H1 (cell line): ENCODE data around the gene GRIK2. TPM values are rescaled to one million over a fixed set of nuclear protein-coding genes. Genes with fewer than 3 reads are reported as not detected.
A peak's percentile ranks its signal among the peaks of the same experiment; 100 is the strongest.

Experiments used
- CTCF ChIA-PET: fragments of 300-600 bp; sonication (Branson Sonifier 250); formaldehyde crosslinking; loops from one replicate; lab custom pipeline; 2021; ENCODE audit not compliant: partially characterized antibody; lab: Charles Lee
- POLR2A ChIA-PET: fragments of 300-600 bp; sonication (Branson Sonifier 250); formaldehyde crosslinking; loops from one replicate; lab custom pipeline; 2021; ENCODE audit warnings: inconsistent platforms; ENCODE audit not compliant: partially characterized antibody; lab: Charles Lee
- DNase-seq, 2 experiments: peaks; one replicate each; pipeline versions ENCODE4 v3.0.0 to v3.0.0-alpha.2; 2010 to 2022; ENCODE audit warnings: low spot score in 2 of 2, low read depth in 1 of 2, mixed read lengths in 1 of 2
- FAIRE-seq: peaks from 2 replicates; lab custom pipeline; 2011; peaks lifted over from hg19 to GRCh38; lab: Jason Lieb, UNC
- H2AFZ ChIP-seq: 2 replicates; pipeline ENCODE4 v1.8.1; 2012; ENCODE audit warnings: low read length, inconsistent platforms
- H2AK5ac ChIP-seq: 2 replicates; pipeline ENCODE4 v1.6.1; 2013; ENCODE audit warnings: low read depth, low read length
- H2BK120ac ChIP-seq: replicated peaks from 2 replicates; pipeline ENCODE3; 2013; ENCODE audit warnings: low read depth, low read length, inconsistent platforms
- H2BK12ac ChIP-seq: 2 replicates; pipeline ENCODE4 v1.6.1; 2013; ENCODE audit warnings: low read depth, low read length
- H2BK15ac ChIP-seq: 2 replicates; pipeline ENCODE4 v1.6.1; 2013; ENCODE audit warnings: low read length
- H2BK20ac ChIP-seq: 2 replicates; pipeline ENCODE4 v1.6.1; 2013; ENCODE audit warnings: low read length
- H2BK5ac ChIP-seq: 2 replicates; pipeline ENCODE4 v1.6.1; 2013; ENCODE audit warnings: low read depth, low read length
- H3K14ac ChIP-seq: 2 replicates; pipeline ENCODE4 v1.6.1; 2013; ENCODE audit warnings: inconsistent platforms; ENCODE audit not compliant: insufficient read length
- H3K18ac ChIP-seq: 2 replicates; pipeline ENCODE4 v1.6.1; 2013; ENCODE audit warnings: low read length; ENCODE audit errors: extremely low read depth
- H3K23ac ChIP-seq: 2 replicates; pipeline ENCODE4 v1.6.1; 2013; ENCODE audit warnings: inconsistent platforms; ENCODE audit not compliant: insufficient read length
- H3K23me2 ChIP-seq: 2 replicates; pipeline ENCODE4 v1.6.1; 2013; ENCODE audit warnings: low read depth, low read length
- H3K27ac ChIP-seq: 2 replicates; pipeline ENCODE4 v1.6.1; 2011; ENCODE audit warnings: low read depth, low read length, inconsistent platforms
- H3K27me3 ChIP-seq, 4 experiments: replicated peaks in 1 of 4; 1 replicate in 1 of 4; 2 replicates in 3 of 4; pipeline versions ENCODE4 v1.6.1 to v1.8.1; 2011 to 2013; ENCODE audit warnings: low read length in 3 of 4, mild to moderate bottlenecking in 3 of 4, inconsistent platforms in 2 of 4, mixed read lengths in 2 of 4, moderate library complexity in 1 of 4; ENCODE audit not compliant: control insufficient read depth in 3 of 4, insufficient read depth in 3 of 4; ENCODE audit errors: extremely low read depth in 1 of 4
- H3K36me3 ChIP-seq, 4 experiments: 2 replicates each; pipeline versions ENCODE4 v1.6.1 to v1.8.1; 2011 to 2013; ENCODE audit warnings: mild to moderate bottlenecking in 4 of 4, low read length in 3 of 4, moderate library complexity in 2 of 4, control low read depth in 1 of 4, inconsistent platforms in 1 of 4; ENCODE audit not compliant: insufficient read depth in 4 of 4, control insufficient read depth in 2 of 4
- H3K4ac ChIP-seq: replicated peaks from 2 replicates; pipeline ENCODE3; 2013; ENCODE audit warnings: low read length, low read depth, mixed read lengths, inconsistent platforms; ENCODE audit not compliant: insufficient read length
- H3K4me1 ChIP-seq, 4 experiments: replicated peaks in 1 of 4; 1 replicate in 1 of 4; 2 replicates in 3 of 4; pipeline versions ENCODE4 v1.6.1 to v1.8.1; 2011 to 2013; ENCODE audit warnings: low read length in 3 of 4, inconsistent platforms in 2 of 4, mixed read lengths in 1 of 4; ENCODE audit not compliant: insufficient read depth in 4 of 4, control insufficient read depth in 3 of 4
- H3K4me2 ChIP-seq, 2 experiments: 2 replicates each; pipeline versions ENCODE4 v1.6.1 to v1.8.1; 2011 to 2013; ENCODE audit warnings: low read depth in 2 of 2, low read length in 2 of 2, control low read depth in 1 of 2, inconsistent platforms in 1 of 2, mild to moderate bottlenecking in 1 of 2; ENCODE audit not compliant: insufficient read depth in 1 of 2
- H3K4me3 ChIP-seq, 4 experiments: fragments of 200-600, 300-600 bp in 1 of 4; sonication (generic), shearing (Covaris generic), sonication (Bioruptor Twin) in 1 of 4; 2 replicates each; pipeline versions ENCODE4 v1.5.1 to v1.8.1; 2011 to 2016; ENCODE audit warnings: low read length in 4 of 4, low read depth in 3 of 4, control low read depth in 2 of 4, inconsistent platforms in 2 of 4, mild to moderate bottlenecking in 2 of 4, mixed read lengths in 1 of 4, moderate library complexity in 1 of 4; ENCODE audit not compliant: insufficient read depth in 2 of 4; ENCODE audit errors: extremely low read depth in 1 of 4
- H3K56ac ChIP-seq: replicated peaks from 2 replicates; pipeline ENCODE3; 2013; ENCODE audit warnings: low read depth, mild to moderate bottlenecking, mixed read lengths, low read length, inconsistent platforms; ENCODE audit not compliant: insufficient read length
- H3K79me1 ChIP-seq: 2 replicates; pipeline ENCODE4 v1.6.1; 2013; ENCODE audit warnings: low read depth, low read length, control low read depth
- H3K79me2 ChIP-seq, 2 experiments: 2 replicates each; pipeline versions ENCODE4 v1.6.1 to v1.8.1; 2012 to 2013; ENCODE audit warnings: low read length in 2 of 2, mild to moderate bottlenecking in 2 of 2, inconsistent platforms in 1 of 2; ENCODE audit not compliant: insufficient read depth in 2 of 2, control insufficient read depth in 1 of 2
- H3K9ac ChIP-seq, 4 experiments: replicated peaks in 1 of 4; 1 replicate in 1 of 4; 2 replicates in 3 of 4; pipeline versions ENCODE4 v1.6.1 to v1.8.1; 2011 to 2013; ENCODE audit warnings: low read depth in 3 of 4, low read length in 3 of 4, control low read depth in 2 of 4, mild to moderate bottlenecking in 2 of 4, moderate library complexity in 2 of 4, inconsistent platforms in 1 of 4; ENCODE audit errors: extremely low read depth in 1 of 4
- H3K9me3 ChIP-seq, 2 experiments: 2 replicates each; pipeline versions ENCODE4 v1.6.1 to v1.8.1; 2012 to 2013; ENCODE audit warnings: mild to moderate bottlenecking in 2 of 2, moderate library complexity in 2 of 2, control low read depth in 1 of 2, inconsistent platforms in 1 of 2, low read depth in 1 of 2, low read length in 1 of 2, mixed read lengths in 1 of 2; ENCODE audit not compliant: insufficient read depth in 2 of 2
- H4K20me1 ChIP-seq, 2 experiments: replicated peaks in 1 of 2; 2 replicates each; pipeline versions ENCODE3 to v1.8.1; 2011 to 2013; ENCODE audit warnings: inconsistent platforms in 2 of 2, low read length in 2 of 2, mild to moderate bottlenecking in 1 of 2; ENCODE audit not compliant: insufficient read depth in 2 of 2, control insufficient read depth in 1 of 2
- H4K5ac ChIP-seq: 2 replicates; pipeline ENCODE4 v1.6.1; 2013; ENCODE audit warnings: low read length, low read depth, mixed read lengths, inconsistent platforms; ENCODE audit not compliant: insufficient read length
- H4K8ac ChIP-seq: 2 replicates; pipeline ENCODE4 v1.8.0; 2013; ENCODE audit warnings: mild to moderate bottlenecking, moderate library complexity, low read length, inconsistent platforms; ENCODE audit not compliant: insufficient read depth; ENCODE audit errors: extremely low read depth
- H4K91ac ChIP-seq: replicated peaks from 2 replicates; pipeline ENCODE3; 2013; ENCODE audit warnings: low read length, mixed read lengths, inconsistent platforms; ENCODE audit not compliant: insufficient read length
- CEBPB ChIP-seq: IDR thresholded peaks from 2 replicates; pipeline ENCODE4 v1.6.1; 2012; ENCODE audit warnings: low read depth, low read length
- EZH2 ChIP-seq: fragments of 200-600 bp; sonication (generic); IDR thresholded peaks from 2 replicates; pipeline ENCODE4 v1.7.1; 2012; ENCODE audit warnings: low read depth, mild to moderate bottlenecking, moderate library complexity, low read length, inconsistent platforms; ENCODE audit not compliant: severe bottlenecking
- GABPA ChIP-seq: IDR thresholded peaks from 2 replicates; pipeline ENCODE4 v1.6.1; 2011; ENCODE audit warnings: mild to moderate bottlenecking, low read length, moderate library complexity, borderline replicate concordance; ENCODE audit not compliant: insufficient read depth
- KDM1A ChIP-seq: fragments of 200-600, 300-600 bp; sonication (generic); IDR thresholded peaks from 2 replicates; pipeline ENCODE4 v1.7.1; 2016; ENCODE audit warnings: mild to moderate bottlenecking, low read length, borderline replicate concordance
- PHF8 ChIP-seq: fragments of 200-600 bp; sonication (generic); conservative IDR thresholded peaks from 2 replicates; pipeline ENCODE4 v1.7.1; 2012; ENCODE audit warnings: low read depth, mild to moderate bottlenecking, inconsistent platforms, low read length, moderate library complexity
- POU5F1 ChIP-seq: IDR thresholded peaks from 2 replicates; pipeline ENCODE4 v1.6.1; 2011; ENCODE audit warnings: low read depth, mild to moderate bottlenecking, low read length, moderate library complexity
- RNF2 ChIP-seq: fragments of 200-900, 300-1000 bp; sonication (generic); IDR thresholded peaks from 2 replicates; pipeline ENCODE4 v1.7.1; 2016; ENCODE audit warnings: borderline replicate concordance, low read depth, mild to moderate bottlenecking, antibody characterized with exemption, low read length; ENCODE audit not compliant: poor library complexity, severe bottlenecking; ENCODE audit errors: missing control alignments
- USF2 ChIP-seq: IDR thresholded peaks from 2 replicates; pipeline ENCODE4 v1.6.1; 2011; ENCODE audit warnings: low read length, improper control_type of control experiment
- WGBS, 2 experiments: shearing (Covaris generic) in 1 of 2; methylation state at CpG; one replicate each; pipeline versions ENCODE4 v1.1.6 to v1.1.7; 2013 to 2015; ENCODE audit warnings: low lambda C conversion rate in 2 of 2, mixed read lengths in 2 of 2, inconsistent platforms in 1 of 2, low coverage in 1 of 2, missing lambda C conversion rate in 1 of 2; ENCODE audit not compliant: insufficient replicate concordance in 2 of 2, insufficient coverage in 1 of 2, insufficient read length in 1 of 2; ENCODE audit errors: extremely low coverage in 1 of 2, missing lambda C conversion rate in 1 of 2; 5-methylcytosine and 5-hydroxymethylcytosine counted together
- polyA plus RNA-seq, 7 experiments: library from polyadenylated mRNA; depleted of rRNA in 3 of 7; stranded (reverse) in 5 of 7; unstranded in 2 of 7; fragments of >200 nt in 5 of 7; fragments of 200-250 nt in 2 of 7; gene quantifications; 1 replicate in 5 of 7; 2 replicates in 1 of 7; 4 replicates in 1 of 7; pipeline versions ENCODE4 v1.2.1 to v1.2.3, GENCODE V29; 2011 to 2013; ENCODE audit warnings: missing spikeins in 2 of 7, mixed read lengths in 2 of 7
- total RNA-seq: library from RNA; stranded (reverse); fragmentation: NEBNext Ultra II Directional; extraction: Animal tissue kit (Norgen Biotek cat#: 25700); gene quantifications from 2 replicates; pipeline ENCODE4 v1.2.1, GENCODE V29; 2021

The GRIK2 gene
- total and polyA plus RNA-seq, 2 of the 8 experiments (the other 6 are each of a cell fraction or from before 2014, with no cell fraction given): 1.8 to 2.2 TPM

DNA sequence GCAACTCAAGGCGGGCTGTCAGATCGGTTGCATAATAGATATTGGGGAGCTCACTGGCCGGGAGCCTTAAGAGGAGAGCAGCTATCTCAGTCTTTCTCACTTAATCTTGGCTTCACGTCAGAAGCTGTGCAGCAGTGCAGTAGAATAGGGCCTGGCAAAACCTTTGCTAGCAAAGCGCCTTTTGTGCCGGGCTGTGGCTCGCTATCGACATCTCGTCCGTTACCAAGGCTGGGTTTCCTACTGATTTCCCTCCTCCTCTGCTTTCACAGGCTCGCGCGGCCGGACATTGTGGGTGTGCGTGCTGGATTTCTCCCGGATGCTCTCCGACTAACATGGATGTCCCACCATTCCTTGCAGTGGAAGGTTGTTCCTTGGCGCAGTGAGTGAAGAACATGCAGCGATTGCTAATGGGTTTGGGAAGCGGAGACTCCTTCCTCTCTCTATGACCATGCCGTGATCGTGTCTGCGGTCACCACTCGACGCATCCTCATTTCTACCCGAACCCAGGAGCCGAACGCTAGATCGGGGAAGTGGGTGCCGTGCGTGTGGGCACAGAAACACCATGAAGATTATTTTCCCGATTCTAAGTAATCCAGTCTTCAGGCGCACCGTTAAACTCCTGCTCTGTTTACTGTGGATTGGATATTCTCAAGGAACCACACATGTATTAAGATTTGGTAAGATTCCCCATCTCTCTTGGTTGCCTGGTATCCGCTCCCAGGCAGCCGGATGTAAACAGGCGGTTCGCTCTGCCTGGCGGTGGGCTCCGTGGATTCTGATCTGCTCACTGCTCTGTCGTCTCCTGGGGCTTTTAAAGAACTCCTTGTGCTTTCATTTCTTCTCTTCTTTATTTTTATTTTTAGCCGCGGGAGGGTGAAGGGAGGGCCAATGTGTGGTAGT lies 5.5 kb downstream of the GRIK2 start:
- Histone ChIP-seq H2AFZ (peak overlapping the region; percentile 64; the same call in 1 of the 2 replicates), H3K4me3 (peak overlapping the region; percentile 32 to 66 (median 60)), H2BK120ac (no peak overlapping the region), H4K5ac (no peak overlapping the region), H2BK20ac (no peak overlapping the region), H3K79me2 (no peaks in the 10 kb centered on the region), H3K14ac (no peak overlapping the region), H3K4me1 (peaks cover 8 to 35% (median 14%) of the 10 kb centered on the region in 4 experiments), H3K56ac (no peak overlapping the region), H3K9ac (no peak overlapping the region; a peak in 1 of 7 replicates), H3K18ac (no peak overlapping the region), H4K20me1 (peaks cover 0 to 3% of the 10 kb centered on the region in 2 experiments), H3K27ac (no peak overlapping the region), H2BK12ac (no peak overlapping the region), H3K23ac (no peak overlapping the region), H3K23me2 (peaks cover 31% of the 10 kb centered on the region), H4K8ac (no peak overlapping the region), H3K4me2 (peak overlapping the region; percentile 94 to 98), H3K79me1 (no peaks in the 10 kb centered on the region; the same call in 1 of the 2 replicates), H2BK15ac (no peak overlapping the region), H4K91ac (peak overlapping the region; percentile 12), H3K4ac (no peak overlapping the region), H3K27me3 (peaks cover 19 to 59% (median 42%) of the 10 kb centered on the region in 4 experiments; a peak in 6 of 7 replicates), H3K36me3 (no peaks in the 10 kb centered on the region), H2BK5ac (no peak overlapping the region; the same call in 1 of the 2 replicates), H3K9me3 (no peaks in the 10 kb centered on the region), H2AK5ac (no peak overlapping the region)
- 6% methylated on average over 42 of the region's 43 CpGs; no CpG with 5 or more reads in 1 of the 2 experiments for WGBS, 2 experiments
- CTCF ChIA-PET: interaction anchor here (0.6 to 1.0 kb wide), 3 partner anchors 9 to 562 kb away, joined by 3 read pairs; no protein-coding TSS in a partner anchor
- no peak for DNase-seq
- peak; percentile 19 for FAIRE-seq
- POLR2A ChIA-PET: interaction anchor here (0.6 kb wide), 1 partner anchor 566 kb away, joined by 3 read pairs; no protein-coding TSS in a partner anchor
- TF ChIP-seq GABPA: no peak
- TF ChIP-seq USF2: no peak
- TF ChIP-seq EZH2: peak; percentile 84
- no peak for TF ChIP-seq RNF2
- no peak for TF ChIP-seq KDM1A
- no peak for TF ChIP-seq PHF8
- TF ChIP-seq POU5F1: no peak
- TF ChIP-seq CEBPB: no peak
